HepG2 (cell line): ENCODE data around the gene ARHGAP25. TPM values are rescaled to one million over a fixed set of nuclear protein-coding genes. Genes with fewer than 3 reads are reported as not detected.

Source experiments
- ATF4 ChIP-seq, 2 experiments: fragments of 450-650 bp in 1 of 2; sonication (generic) in 1 of 2; formaldehyde crosslinking; IDR thresholded peaks; 2 replicates each; pipeline versions ENCODE4 v1.5.0 to v1.8.0; 2020 to 2022; ENCODE audit warnings: mild to moderate bottlenecking in 1 of 2, missing genetic modification reagents in 1 of 2
- KIAA2018 ChIP-seq: sonication (generic); formaldehyde crosslinking; IDR thresholded peaks from 2 replicates; pipeline ENCODE4 v1.5.0; 2020; ENCODE audit warnings: mild to moderate bottlenecking, missing genetic modification reagents, borderline replicate concordance
- MLXIP ChIP-seq: sonication (generic); formaldehyde crosslinking; IDR thresholded peaks from 2 replicates; pipeline ENCODE4 v1.9.0; 2021; ENCODE audit warnings: missing genetic modification reagents, borderline replicate concordance
- NAIF1 ChIP-seq: sonication (generic); formaldehyde crosslinking; IDR thresholded peaks from 2 replicates; pipeline ENCODE4 v1.5.0; 2020; ENCODE audit warnings: mild to moderate bottlenecking, missing genetic modification reagents, borderline replicate concordance
- NR2C2 ChIP-seq: sonication (generic); formaldehyde crosslinking; IDR thresholded peaks from 2 replicates; pipeline ENCODE4 v1.4.0; 2020; ENCODE audit warnings: missing genetic modification reagents, mild to moderate bottlenecking, moderate library complexity, borderline replicate concordance
- POGZ ChIP-seq: sonication (generic); formaldehyde crosslinking; IDR thresholded peaks from 2 replicates; pipeline ENCODE4 v1.4.0; 2020; ENCODE audit warnings: mild to moderate bottlenecking, missing genetic modification reagents
- RFX1 ChIP-seq: fragments of 450-650 bp; IDR thresholded peaks from 2 replicates; pipeline ENCODE4 v1.6.1; 2017
- ZNF143 ChIP-seq: sonication (generic); formaldehyde crosslinking; IDR thresholded peaks from 2 replicates; pipeline ENCODE4 v1.4.0; 2020; ENCODE audit warnings: missing genetic modification reagents
- ZNF292 ChIP-seq: sonication (generic); formaldehyde crosslinking; IDR thresholded peaks from 2 replicates; pipeline ENCODE4 v1.8.1; 2022; ENCODE audit warnings: mild to moderate bottlenecking, low read depth, missing genetic modification reagents, borderline replicate concordance
- ZNF333 ChIP-seq: sonication (generic); formaldehyde crosslinking; IDR thresholded peaks from 2 replicates; pipeline ENCODE4 v1.4.0; 2020; ENCODE audit warnings: mild to moderate bottlenecking, missing genetic modification reagents, borderline replicate concordance
- ZSCAN21 ChIP-seq: sonication (generic); formaldehyde crosslinking; IDR thresholded peaks from 2 replicates; pipeline ENCODE4 v1.8.0; 2022; ENCODE audit warnings: mild to moderate bottlenecking, missing genetic modification reagents, moderate library complexity, borderline replicate concordance
- polyA plus RNA-seq, 8 experiments: library from polyadenylated mRNA; depleted of rRNA in 3 of 8; stranded (reverse) in 7 of 8; unstranded in 1 of 8; fragments of >200 nt; fragmentation: Illumina TruSeq in 4 of 8; extraction: Trizol in 4 of 8; gene quantifications; 2 replicates each; pipeline versions ENCODE4 v1.2.1 to v1.2.3, GENCODE V29; 2011 to 2016; ENCODE audit warnings: low read depth in 4 of 8, missing spikeins in 1 of 8, mixed read lengths in 1 of 8; ENCODE audit not compliant: insufficient read depth in 1 of 8
- total RNA-seq, 5 experiments: library from RNA; depleted of rRNA; stranded (reverse); fragments of >200 nt; fragmentation: Illumina TruSeq; extraction: Trizol; gene quantifications; 2 replicates each; pipeline ENCODE4 v1.2.3, GENCODE V29; 2016; ENCODE audit warnings: low read depth in 1 of 5

ARHGAP25 gene
- total and polyA plus RNA-seq, 2 of the 13 experiments (the other 11 are each of a cell fraction or from before 2014, with no cell fraction given): not detected

- TF ChIP-seq ATF4 (CRISPR knock-in tag; IDR thresholded peaks at IDR 0.05) (no peak), ZNF333 (no peak), NAIF1 (CRISPR knock-in tag) (no peak), ZNF143 (CRISPR knock-in tag) (no peak), KIAA2018 (CRISPR knock-in tag) (no peak), RFX1 (no peak), MLXIP (CRISPR knock-in tag) (no peak), ZNF292 (no peak), ZSCAN21 (CRISPR knock-in tag) (no peak), NR2C2 (CRISPR knock-in tag) (no peak), POGZ (CRISPR knock-in tag) (no peak)
Observed at GRCh38 chr2:68727683-68728375, 6.8 kb upstream of the ARHGAP25 start (continued).
